Smooth muscle cell of the brain vasculature (primary cell): ENCODE data around the gene SIVA1.

Source experiments
- DNase-seq: peaks from one replicate; pipeline ENCODE4 v3.0.0-alpha.2; 2012; ENCODE audit warnings: low read depth, low spot score

Gene SIVA1

GRCh38 chr14:104752735-104753527 lies at the start of gene SIVA1:
Gene SIVA1 (plus strand): TSS chr14:104753147. CDS start chr14:104753202, 55 bp downstream.
- DNase-seq: peak; percentile 100

- DNase-seq: no peak
These were observed 49.7 kb upstream of the SIVA1 start for GRCh38 chr14:104703269-104703668.

- no peak for DNase-seq
These were observed 48.7 kb upstream of the SIVA1 start for GRCh38 chr14:104704252-104704651.

- no peak for DNase-seq
These were observed 47.5 kb upstream of the SIVA1 start for GRCh38 chr14:104705340-104706047.

GRCh38 chr14:104706733-104707607 lies 46.0 kb upstream of the SIVA1 start:
- DNase-seq: no peak

GRCh38 chr14:104707608-104708595 lies 45.0 kb upstream of the SIVA1 start:
- DNase-seq: no peak

GRCh38 chr14:104708606-104709268 lies 44.2 kb upstream of the SIVA1 start:
- DNase-seq: no peak

- no peak for DNase-seq
These were observed 43.4 kb upstream of the SIVA1 start for GRCh38 chr14:104709387-104710039.

- DNase-seq: no peak
These were observed 42.7 kb upstream of the SIVA1 start for GRCh38 chr14:104710071-104710735.

- no peak for DNase-seq
These were observed 39.8 kb upstream of the SIVA1 start for GRCh38 chr14:104712881-104713734.

GRCh38 chr14:104714066-104714465 lies 38.9 kb upstream of the SIVA1 start:
- no peak for DNase-seq

- DNase-seq: no peak
These were observed 38.3 kb upstream of the SIVA1 start for GRCh38 chr14:104714681-104715080.

GRCh38 chr14:104715416-104715815 lies 37.5 kb upstream of the SIVA1 start:
- no peak for DNase-seq

GRCh38 chr14:104715871-104716270 lies 37.1 kb upstream of the SIVA1 start:
- DNase-seq: no peak

- DNase-seq: no peak
These were observed 35.8 kb upstream of the SIVA1 start for GRCh38 chr14:104717137-104717536.

GRCh38 chr14:104717646-104718045 lies 35.3 kb upstream of the SIVA1 start:
- no peak for DNase-seq

- no peak for DNase-seq
These were observed 34.8 kb upstream of the SIVA1 start for GRCh38 chr14:104718147-104718546.

- DNase-seq: no peak
These were observed 34.1 kb upstream of the SIVA1 start for GRCh38 chr14:104718871-104719270.
